Measurements from ENCODE around the gene PHLPP1.

- TF ChIP-seq, protein P1, sequence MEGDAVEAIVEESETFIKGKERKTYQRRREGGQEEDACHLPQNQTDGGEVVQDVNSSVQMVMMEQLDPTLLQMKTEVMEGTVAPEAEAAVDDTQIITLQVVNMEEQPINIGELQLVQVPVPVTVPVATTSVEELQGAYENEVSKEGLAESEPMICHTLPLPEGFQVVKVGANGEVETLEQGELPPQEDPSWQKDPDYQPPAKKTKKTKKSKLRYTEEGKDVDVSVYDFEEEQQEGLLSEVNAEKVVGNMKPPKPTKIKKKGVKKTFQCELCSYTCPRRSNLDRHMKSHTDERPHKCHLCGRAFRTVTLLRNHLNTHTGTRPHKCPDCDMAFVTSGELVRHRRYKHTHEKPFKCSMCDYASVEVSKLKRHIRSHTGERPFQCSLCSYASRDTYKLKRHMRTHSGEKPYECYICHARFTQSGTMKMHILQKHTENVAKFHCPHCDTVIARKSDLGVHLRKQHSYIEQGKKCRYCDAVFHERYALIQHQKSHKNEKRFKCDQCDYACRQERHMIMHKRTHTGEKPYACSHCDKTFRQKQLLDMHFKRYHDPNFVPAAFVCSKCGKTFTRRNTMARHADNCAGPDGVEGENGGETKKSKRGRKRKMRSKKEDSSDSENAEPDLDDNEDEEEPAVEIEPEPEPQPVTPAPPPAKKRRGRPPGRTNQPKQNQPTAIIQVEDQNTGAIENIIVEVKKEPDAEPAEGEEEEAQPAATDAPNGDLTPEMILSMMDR (conservative IDR thresholded peaks at IDR 0.05; ENCODE audit: low read length): no peak
- TF ChIP-seq EZH2phosphoT487 (IDR thresholded peaks at IDR 0.05; ENCODE audit: borderline replicate concordance, low read depth, low read length): no peak
Observed at GRCh38 chr18:63028380-63028779, 313.0 kb downstream of the PHLPP1 start.

All from OCI-LY7 (cell line).